ENCODE data around the gene TMEM156. TPM values are rescaled to one million over a fixed set of nuclear protein-coding genes. Genes with fewer than 3 reads are reported as not detected.

The TMEM156 gene
- total and polyA plus RNA-seq, 2 of the 4 experiments (the other 2 are of a cell fraction): 0.53 to 0.54 TPM

DNA sequence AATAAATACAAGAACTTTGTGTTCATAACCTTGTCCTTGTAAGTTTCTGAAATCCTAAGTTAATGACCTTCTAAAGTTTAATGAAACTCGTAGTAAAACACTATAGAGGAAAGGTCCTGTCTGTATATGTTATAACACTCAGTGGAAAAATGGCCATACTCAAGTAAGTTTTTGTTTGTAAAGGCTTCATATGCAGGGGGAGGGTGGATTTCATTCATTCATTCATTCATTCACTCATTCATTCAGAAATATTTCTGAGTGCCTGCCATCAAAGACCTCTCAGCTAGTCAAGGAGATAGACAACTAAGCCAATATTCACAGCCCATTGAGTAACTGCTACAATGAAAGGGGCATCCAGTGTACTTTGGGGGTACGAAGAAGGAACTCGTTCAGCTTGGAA, 6.9 kb upstream of the TMEM156 start:
- no peaks in the 10 kb centered on the region for H3K27me3 ChIP-seq (ENCODE audit: control insufficient read depth, insufficient read depth, low read length)
- H3K4me2 ChIP-seq (ENCODE audit: low read depth, low read length): no peak overlapping the region
- TF ChIP-seq MXI1 (IDR thresholded peaks at IDR 0.05; ENCODE audit: borderline replicate concordance, low read depth, low read length) (no peak), MAFK (IDR thresholded peaks at IDR 0.05; ENCODE audit: low read depth, low read length) (no peak), BHLHE40 (IDR thresholded peaks at IDR 0.05; ENCODE audit: low read depth, low read length) (no peak), NFE2L2 (IDR thresholded peaks at IDR 0.05; ENCODE audit: low read depth, low read length) (no peak), POLR2A (IDR thresholded peaks at IDR 0.05; ENCODE audit: low read depth, low read length) (no peak), CEBPB (IDR thresholded peaks at IDR 0.05; ENCODE audit: low read depth, low read length) (no peak), RFX5 (IDR thresholded peaks at IDR 0.05; ENCODE audit: low read depth, low read length) (no peak), SMC3 (IDR thresholded peaks at IDR 0.05; ENCODE audit: low read depth, low read length) (no peak), MAZ (IDR thresholded peaks at IDR 0.05; ENCODE audit: borderline replicate concordance, low read depth, low read length) (no peak), RAD21 (IDR thresholded peaks at IDR 0.05; ENCODE audit: low read length) (no peak), CHD1 (IDR thresholded peaks at IDR 0.05; ENCODE audit: low read depth, low read length) (no peak), FOS (IDR thresholded peaks at IDR 0.05; ENCODE audit: low read depth, low read length) (no peak)
- TF ChIP-seq, protein P1, sequence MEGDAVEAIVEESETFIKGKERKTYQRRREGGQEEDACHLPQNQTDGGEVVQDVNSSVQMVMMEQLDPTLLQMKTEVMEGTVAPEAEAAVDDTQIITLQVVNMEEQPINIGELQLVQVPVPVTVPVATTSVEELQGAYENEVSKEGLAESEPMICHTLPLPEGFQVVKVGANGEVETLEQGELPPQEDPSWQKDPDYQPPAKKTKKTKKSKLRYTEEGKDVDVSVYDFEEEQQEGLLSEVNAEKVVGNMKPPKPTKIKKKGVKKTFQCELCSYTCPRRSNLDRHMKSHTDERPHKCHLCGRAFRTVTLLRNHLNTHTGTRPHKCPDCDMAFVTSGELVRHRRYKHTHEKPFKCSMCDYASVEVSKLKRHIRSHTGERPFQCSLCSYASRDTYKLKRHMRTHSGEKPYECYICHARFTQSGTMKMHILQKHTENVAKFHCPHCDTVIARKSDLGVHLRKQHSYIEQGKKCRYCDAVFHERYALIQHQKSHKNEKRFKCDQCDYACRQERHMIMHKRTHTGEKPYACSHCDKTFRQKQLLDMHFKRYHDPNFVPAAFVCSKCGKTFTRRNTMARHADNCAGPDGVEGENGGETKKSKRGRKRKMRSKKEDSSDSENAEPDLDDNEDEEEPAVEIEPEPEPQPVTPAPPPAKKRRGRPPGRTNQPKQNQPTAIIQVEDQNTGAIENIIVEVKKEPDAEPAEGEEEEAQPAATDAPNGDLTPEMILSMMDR (conservative IDR thresholded peaks at IDR 0.05; ENCODE audit: low read depth, low read length): no peak
- TF ChIP-seq, protein P2, sequence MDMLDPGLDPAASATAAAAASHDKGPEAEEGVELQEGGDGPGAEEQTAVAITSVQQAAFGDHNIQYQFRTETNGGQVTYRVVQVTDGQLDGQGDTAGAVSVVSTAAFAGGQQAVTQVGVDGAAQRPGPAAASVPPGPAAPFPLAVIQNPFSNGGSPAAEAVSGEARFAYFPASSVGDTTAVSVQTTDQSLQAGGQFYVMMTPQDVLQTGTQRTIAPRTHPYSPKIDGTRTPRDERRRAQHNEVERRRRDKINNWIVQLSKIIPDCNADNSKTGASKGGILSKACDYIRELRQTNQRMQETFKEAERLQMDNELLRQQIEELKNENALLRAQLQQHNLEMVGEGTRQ (IDR thresholded peaks at IDR 0.05; ENCODE audit: low read depth, low read length): no peak
- TF ChIP-seq, protein P3, sequence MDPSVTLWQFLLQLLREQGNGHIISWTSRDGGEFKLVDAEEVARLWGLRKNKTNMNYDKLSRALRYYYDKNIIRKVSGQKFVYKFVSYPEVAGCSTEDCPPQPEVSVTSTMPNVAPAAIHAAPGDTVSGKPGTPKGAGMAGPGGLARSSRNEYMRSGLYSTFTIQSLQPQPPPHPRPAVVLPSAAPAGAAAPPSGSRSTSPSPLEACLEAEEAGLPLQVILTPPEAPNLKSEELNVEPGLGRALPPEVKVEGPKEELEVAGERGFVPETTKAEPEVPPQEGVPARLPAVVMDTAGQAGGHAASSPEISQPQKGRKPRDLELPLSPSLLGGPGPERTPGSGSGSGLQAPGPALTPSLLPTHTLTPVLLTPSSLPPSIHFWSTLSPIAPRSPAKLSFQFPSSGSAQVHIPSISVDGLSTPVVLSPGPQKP (IDR thresholded peaks at IDR 0.05; ENCODE audit: borderline replicate concordance, low read depth, low read length): no peak
- H3K18ac ChIP-seq (ENCODE audit: low read depth, low read length): no peak overlapping the region
- 0 out of 2 replicates have a peak overlapping the region, but pooled peaks have one; percentile 25 for H3K56ac ChIP-seq (ENCODE audit: extremely low read depth, insufficient read depth, low read length)
- H2AK9ac ChIP-seq (replicated peaks; ENCODE audit: low read depth, low read length, poor library complexity): no peak overlapping the region
- no TSS peak for BruUV-seq (replicated peaks)
- no peak overlapping the region for H3K4me3 ChIP-seq (ENCODE audit: insufficient read depth, low read depth, low read length)
- H4K91ac ChIP-seq (ENCODE audit: insufficient read depth, low read depth, low read length): peak overlapping the region; percentile 68
- H3K4ac ChIP-seq (ENCODE audit: low read depth, low read length): peak overlapping the region; percentile 74
- dilution Hi-C loops (cut with HindIII; ENCODE audit: low sequenced_read_pairs, unreplicated experiment) (no loop called here), intact Hi-C loops (cut with micrococcal nuclease) (no loop called here), in situ Hi-C loops (cut with MboI; ENCODE audit: low sequenced_read_pairs) (loop anchor here (5.0 kb wide), 1 partner anchor 92 kb away; no protein-coding TSS in a partner anchor)
- no peak for ATAC-seq (ENCODE audit: low read depth)
- H4K5ac ChIP-seq (ENCODE audit: low read depth, low read length): no peak overlapping the region
- no peak overlapping the region for H2AFZ ChIP-seq (replicated peaks; ENCODE audit: low read length, poor library complexity)
- WGBS, 2 experiments (ENCODE audit: extremely low coverage in 2 of 2, insufficient read length in 1 of 2): 77% methylated on average over 2 of the region's 3 CpGs; no CpG with 5 or more reads in 1 of the 2 experiments
- H3K27ac ChIP-seq (ENCODE audit: insufficient read depth, low read length): no peak overlapping the region
- H3K23ac ChIP-seq (ENCODE audit: low read depth, low read length): no peak overlapping the region
- H4K20me1 ChIP-seq (ENCODE audit: insufficient read depth, low read length): no peaks in the 10 kb centered on the region
- no peaks in the 10 kb centered on the region for H3K36me3 ChIP-seq (ENCODE audit: control insufficient read depth, insufficient read depth, low read length)
- H2AK5ac ChIP-seq (ENCODE audit: low read depth, low read length): peak overlapping the region; percentile 72
- CTCF ChIA-PET: no interaction called here
- H3K14ac ChIP-seq (replicated peaks; ENCODE audit: low read depth, low read length): 0 out of 2 replicates have a peak overlapping the region, but pooled peaks have one; percentile 40
- H2BK20ac ChIP-seq (ENCODE audit: low read depth, low read length): peak overlapping the region; percentile 88
- H3K79me1 ChIP-seq (ENCODE audit: low read depth in 1 of 2, low read length in 2 of 2): no peaks in the 10 kb centered on the region
- peaks cover 11% of the 10 kb centered on the region; the same call in 1 of the 2 replicates for H3K9me1 ChIP-seq (ENCODE audit: insufficient read depth, low read length)
- H4K8ac ChIP-seq (ENCODE audit: low read depth in 2 of 2, low read length in 2 of 2): peak overlapping the region in 1 of 2 experiments; percentile 16; a peak in 1 of 4 replicates
- H3K4me1 ChIP-seq (ENCODE audit: control insufficient read depth, insufficient read depth, low read length): peaks cover 20% of the 10 kb centered on the region
- no peak overlapping the region for H2BK5ac ChIP-seq (ENCODE audit: low read depth, low read length, poor library complexity, severe bottlenecking)
- no peaks in the 10 kb centered on the region for H3K9me3 ChIP-seq (ENCODE audit: control insufficient read depth, insufficient read depth, low read length)
- H3K9ac ChIP-seq (ENCODE audit: low read depth, low read length): no peak overlapping the region
- peak overlapping the region; percentile 83; the same call in 1 of the 3 replicates for H2BK15ac ChIP-seq (ENCODE audit: low read depth, low read length)
- DNase-seq: no peak
- POLR2A ChIA-PET (ENCODE audit: unreplicated experiment): no interaction called here
- peak overlapping the region; percentile 80 for H2BK120ac ChIP-seq (ENCODE audit: low read depth, low read length)

All from IMR-90 (cell line).